ENCODE measurements around the gene ERG.

DNA sequence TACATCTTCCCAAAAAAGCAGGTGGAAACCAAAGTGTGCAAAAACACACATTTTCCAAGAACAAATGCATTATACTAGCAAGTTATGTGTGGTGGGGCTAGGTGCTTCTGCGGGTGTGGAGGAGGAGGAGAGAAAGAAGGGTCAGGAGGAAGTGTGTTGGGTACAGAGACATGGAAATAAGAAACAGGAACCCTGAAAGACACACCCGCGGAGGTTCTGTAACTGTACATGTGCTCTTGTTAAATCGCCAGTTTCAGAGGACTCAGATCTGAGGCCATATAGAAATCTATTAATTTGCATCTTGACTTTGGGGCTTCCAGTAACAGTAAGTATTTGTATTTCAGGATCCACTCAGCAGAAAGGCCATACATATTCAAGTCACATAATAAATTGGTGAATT lies 30.9 kb downstream of the ERG start:
- TF ChIP-seq CTCF (CRISPR knock-in tag; IDR thresholded peaks at IDR 0.05) = no peak
- TF ChIP-seq ZNF670 (CRISPR knock-in tag; IDR thresholded peaks at IDR 0.05; ENCODE audit: borderline replicate concordance) = no peak
- TF ChIP-seq POLR2AphosphoS5 (IDR thresholded peaks at IDR 0.05; ENCODE audit: low read depth, low read length) = no peak
- TF ChIP-seq GABPA (IDR thresholded peaks at IDR 0.05; ENCODE audit: low read depth, low read length) = no peak
- TF ChIP-seq GABPA (CRISPR knock-in tag; IDR thresholded peaks at IDR 0.05; ENCODE audit: low read depth) = no peak
- no peak for TF ChIP-seq ZNF326 (CRISPR knock-in tag; IDR thresholded peaks at IDR 0.05; ENCODE audit: borderline replicate concordance)
- TF ChIP-seq, protein P1, sequence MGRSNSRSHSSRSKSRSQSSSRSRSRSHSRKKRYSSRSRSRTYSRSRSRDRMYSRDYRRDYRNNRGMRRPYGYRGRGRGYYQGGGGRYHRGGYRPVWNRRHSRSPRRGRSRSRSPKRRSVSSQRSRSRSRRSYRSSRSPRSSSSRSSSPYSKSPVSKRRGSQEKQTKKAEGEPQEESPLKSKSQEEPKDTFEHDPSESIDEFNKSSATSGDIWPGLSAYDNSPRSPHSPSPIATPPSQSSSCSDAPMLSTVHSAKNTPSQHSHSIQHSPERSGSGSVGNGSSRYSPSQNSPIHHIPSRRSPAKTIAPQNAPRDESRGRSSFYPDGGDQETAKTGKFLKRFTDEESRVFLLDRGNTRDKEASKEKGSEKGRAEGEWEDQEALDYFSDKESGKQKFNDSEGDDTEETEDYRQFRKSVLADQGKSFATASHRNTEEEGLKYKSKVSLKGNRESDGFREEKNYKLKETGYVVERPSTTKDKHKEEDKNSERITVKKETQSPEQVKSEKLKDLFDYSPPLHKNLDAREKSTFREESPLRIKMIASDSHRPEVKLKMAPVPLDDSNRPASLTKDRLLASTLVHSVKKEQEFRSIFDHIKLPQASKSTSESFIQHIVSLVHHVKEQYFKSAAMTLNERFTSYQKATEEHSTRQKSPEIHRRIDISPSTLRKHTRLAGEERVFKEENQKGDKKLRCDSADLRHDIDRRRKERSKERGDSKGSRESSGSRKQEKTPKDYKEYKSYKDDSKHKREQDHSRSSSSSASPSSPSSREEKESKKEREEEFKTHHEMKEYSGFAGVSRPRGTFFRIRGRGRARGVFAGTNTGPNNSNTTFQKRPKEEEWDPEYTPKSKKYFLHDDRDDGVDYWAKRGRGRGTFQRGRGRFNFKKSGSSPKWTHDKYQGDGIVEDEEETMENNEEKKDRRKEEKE (IDR thresholded peaks at IDR 0.05) = no peak
- no peak for TF ChIP-seq PAWR (CRISPR knock-in tag; IDR thresholded peaks at IDR 0.05; ENCODE audit: borderline replicate concordance)
- TF ChIP-seq RBM22 (optimal IDR thresholded peaks at IDR 0.05; ENCODE audit: low read length) = no peak
- TF ChIP-seq, protein P2, sequence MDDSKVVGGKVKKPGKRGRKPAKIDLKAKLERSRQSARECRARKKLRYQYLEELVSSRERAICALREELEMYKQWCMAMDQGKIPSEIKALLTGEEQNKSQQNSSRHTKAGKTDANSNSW (CRISPR knock-in tag; IDR thresholded peaks at IDR 0.05; ENCODE audit: borderline replicate concordance) = no peak
- no peak for TF ChIP-seq IRX3 (CRISPR knock-in tag; IDR thresholded peaks at IDR 0.05; ENCODE audit: borderline replicate concordance, low read depth)
- TF ChIP-seq ZBTB7A (CRISPR knock-in tag; IDR thresholded peaks at IDR 0.05) = no peak
- no peak for TF ChIP-seq ZBTB1 (CRISPR knock-in tag; IDR thresholded peaks at IDR 0.05; ENCODE audit: borderline replicate concordance)
- TF ChIP-seq RELA (CRISPR knock-in tag; IDR thresholded peaks at IDR 0.05) = no peak

Measured in HepG2 (cell line).